B cell (primary cell): Measurements from ENCODE around the gene TTC39B. TPM values are rescaled to one million over a fixed set of nuclear protein-coding genes. Genes with fewer than 3 reads are reported as not detected.

Source experiments
- ATAC-seq: fragments of 200-7000 bp; cut with Tn5 transposase; one replicate; pipeline ENCODE4 v1.10.0; 2021; ENCODE audit warnings: low read depth, mild to moderate bottlenecking, moderate number of reproducible peaks, moderate library complexity
- CTCF ChIA-PET: fragments of 350-600 bp; sonication (Branson Sonifier 250); formaldehyde crosslinking; loops from one replicate; lab custom pipeline; 2021; ENCODE audit warnings: antibody characterized with exemption, inconsistent platforms; lab: Charles Lee
- POLR2A ChIA-PET: fragments of 350-600 bp; sonication (Branson Sonifier 250); formaldehyde crosslinking; loops from one replicate; lab custom pipeline; 2021; ENCODE audit warnings: antibody characterized with exemption; lab: Charles Lee
- DNase-seq: peaks from one replicate; pipeline ENCODE4 v3.0.0; 2013
- H2AFZ ChIP-seq: 2 replicates; pipeline ENCODE4 v1.6.1; 2012; ENCODE audit warnings: mild to moderate bottlenecking, low read depth, low read length; ENCODE audit not compliant: insufficient read depth, poor library complexity, severe bottlenecking
- H3K27ac ChIP-seq, 2 donors: 1 replicate in 1 of 2; 2 replicates in 1 of 2; pipeline ENCODE4 v1.5.1; 2012 to 2013; ENCODE audit warnings: low read length in 2 of 2, mild to moderate bottlenecking in 2 of 2, moderate library complexity in 1 of 2
- H3K27me3 ChIP-seq, 4 experiments: fragments of 200-600 bp in 1 of 4; sonication (generic) in 1 of 4; replicated peaks in 1 of 4; 1 replicate in 2 of 4; 2 replicates in 2 of 4; pipeline versions ENCODE4 v1.6.1 to v1.7.0; 2013 to 2016; ENCODE audit warnings: low read length in 3 of 4, mild to moderate bottlenecking in 2 of 4, mixed read lengths in 1 of 4, moderate library complexity in 1 of 4; ENCODE audit not compliant: insufficient read depth in 4 of 4, control insufficient read depth in 3 of 4; ENCODE audit errors: control extremely low read depth in 1 of 4
- H3K36me3 ChIP-seq, 2 experiments: replicated peaks in 1 of 2; 1 replicate in 1 of 2; 2 replicates in 1 of 2; pipeline versions ENCODE4 v1.6.1 to v1.7.1; 2013; ENCODE audit warnings: low read length in 1 of 2; ENCODE audit not compliant: insufficient read depth in 2 of 2, control insufficient read depth in 1 of 2; ENCODE audit errors: control extremely low read depth in 1 of 2, extremely low read depth in 1 of 2
- H3K4me1 ChIP-seq, 2 donors: fragments of 200-600 bp in 1 of 2; sonication (generic) in 1 of 2; 1 replicate in 1 of 2; 2 replicates in 1 of 2; pipeline versions ENCODE4 v1.5.1 to v1.6.1; 2013 to 2017; ENCODE audit warnings: low read length in 2 of 2; ENCODE audit not compliant: control insufficient read depth in 2 of 2, insufficient read depth in 2 of 2
- H3K4me2 ChIP-seq: replicated peaks from 2 replicates; pipeline ENCODE3; 2012; ENCODE audit warnings: mild to moderate bottlenecking, low read depth, low read length; ENCODE audit not compliant: poor library complexity, severe bottlenecking
- H3K4me3 ChIP-seq, 5 experiments: fragments of 200-600 bp in 1 of 5; sonication (generic) in 1 of 5; 1 replicate in 3 of 5; 2 replicates in 2 of 5; pipeline versions ENCODE4 v1.5.1 to v1.7.0; 2011 to 2016; ENCODE audit warnings: low read length in 4 of 5, mild to moderate bottlenecking in 4 of 5, low read depth in 2 of 5, control low read depth in 1 of 5, moderate library complexity in 1 of 5; ENCODE audit not compliant: insufficient read depth in 1 of 5; ENCODE audit errors: control extremely low read depth in 1 of 5, extremely low read depth in 1 of 5
- H3K79me2 ChIP-seq: fragments of 200-600 bp; sonication (generic); one replicate; pipeline ENCODE4 v1.6.0; 2016; ENCODE audit warnings: low read length; ENCODE audit not compliant: control insufficient read depth, insufficient read depth
- H3K9ac ChIP-seq: fragments of 200-600 bp; sonication (generic); 2 replicates; pipeline ENCODE4 v1.6.1; 2017; ENCODE audit warnings: mild to moderate bottlenecking, low read length, moderate library complexity
- H3K9me3 ChIP-seq, 3 donors: one replicate each; pipeline versions ENCODE4 v1.6.1 to v1.7.1; 2013; ENCODE audit warnings: low read length in 2 of 3; ENCODE audit not compliant: control insufficient read depth in 2 of 3, insufficient read depth in 1 of 3; ENCODE audit errors: control extremely low read depth in 1 of 3
- H4K20me1 ChIP-seq: 2 replicates; pipeline ENCODE4 v1.6.0; 2012; ENCODE audit warnings: mild to moderate bottlenecking, low read length; ENCODE audit not compliant: insufficient read depth, control insufficient read depth, poor library complexity, severe bottlenecking
- H3K27ac Mint-ChIP-seq: one replicate; pipeline ENCODE4 v1.8.0; 2021; ENCODE audit warnings: mixed read lengths
- H3K27me3 Mint-ChIP-seq: one replicate; pipeline ENCODE4 v1.8.0; 2021; ENCODE audit warnings: mixed read lengths
- H3K4me1 Mint-ChIP-seq: one replicate; pipeline ENCODE4 v1.8.0; 2021; ENCODE audit warnings: mixed read lengths
- H3K4me3 Mint-ChIP-seq: one replicate; pipeline ENCODE4 v1.8.0; 2021; ENCODE audit warnings: mixed read lengths
- H3K9me3 Mint-ChIP-seq: one replicate; pipeline ENCODE4 v1.8.0; 2022; ENCODE audit warnings: mixed read lengths; ENCODE audit not compliant: insufficient read depth
- EZH2 ChIP-seq: IDR thresholded peaks from 2 replicates; pipeline ENCODE4 v1.6.1; 2012; ENCODE audit warnings: borderline replicate concordance, low read depth, mild to moderate bottlenecking, moderate library complexity, low read length; ENCODE audit not compliant: insufficient read depth, poor library complexity, severe bottlenecking
- WGBS: methylation state at CpG from one replicate; pipeline ENCODE4 v1.1.5; 2013; ENCODE audit warnings: missing lambda C conversion rate; ENCODE audit not compliant: insufficient coverage; 5-methylcytosine and 5-hydroxymethylcytosine counted together
- intact Hi-C: fragments of 100-400 bp; cut with micrococcal nuclease; formaldehyde crosslinking; loops from one replicate; pipeline ENCODE4 v1.10.0; 2022
- polyA plus RNA-seq: library from polyadenylated mRNA; depleted of rRNA; stranded (reverse); fragments of >200 nt; gene quantifications from 2 replicates; pipeline ENCODE4 v1.2.3, GENCODE V29; 2012
- total RNA-seq, 2 donors: library from RNA; stranded (reverse); fragments of 120-200 nt in 1 of 2; gene quantifications; 1 replicate in 1 of 2; 2 replicates in 1 of 2; pipeline versions ENCODE4 v1.2.3 to v1.2.4, GENCODE V29; 2013 to 2022
- TF ChIP-seq, protein P1 (sequence below): fragments of 200-600 bp; IDR thresholded peaks from one replicate; pipeline ENCODE4 v1.8.0; 2022; ENCODE audit warnings: antibody characterized with exemption, mild to moderate bottlenecking

The TTC39B gene
- total and polyA plus RNA-seq, 2 donors (not counting 1 experiment from before 2014, with no cell fraction given), result 2.0 to 3.6 TPM

GRCh38 chr9:15155826-15156225 lies 151.2 kb downstream of the TTC39B start:
- Histone ChIP-seq H3K9ac (no peak overlapping the region), H3K9me3 (no peaks in the 10 kb centered on the region), H3K4me2 (no peak overlapping the region), H4K20me1 (no peaks in the 10 kb centered on the region), H3K4me1 (no peaks in the 10 kb centered on the region), H3K4me3 (no peak overlapping the region), H3K36me3 (no peaks in the 10 kb centered on the region), H3K79me2 (no peaks in the 10 kb centered on the region), H3K27ac (no peak overlapping the region), H2AFZ (no peak overlapping the region), H3K27me3 (no peaks in the 10 kb centered on the region)
- ChIA-PET POLR2A (no interaction called here), CTCF (no interaction called here)
- no peaks in the 10 kb centered on the region for H3K4me1 Mint-ChIP-seq
- H3K27me3 Mint-ChIP-seq, result peaks cover 13% of the 10 kb centered on the region
- DNase-seq, result no peak
- H3K4me3 Mint-ChIP-seq, result no peak overlapping the region
- H3K9me3 Mint-ChIP-seq, result no peaks in the 10 kb centered on the region
- no CpG with 5 or more reads among the region's 4 CpGs for WGBS
- no peak for ATAC-seq
- intact Hi-C loops, result no loop called here
- TF ChIP-seq EZH2, result no peak
- TF ChIP-seq, protein P1, sequence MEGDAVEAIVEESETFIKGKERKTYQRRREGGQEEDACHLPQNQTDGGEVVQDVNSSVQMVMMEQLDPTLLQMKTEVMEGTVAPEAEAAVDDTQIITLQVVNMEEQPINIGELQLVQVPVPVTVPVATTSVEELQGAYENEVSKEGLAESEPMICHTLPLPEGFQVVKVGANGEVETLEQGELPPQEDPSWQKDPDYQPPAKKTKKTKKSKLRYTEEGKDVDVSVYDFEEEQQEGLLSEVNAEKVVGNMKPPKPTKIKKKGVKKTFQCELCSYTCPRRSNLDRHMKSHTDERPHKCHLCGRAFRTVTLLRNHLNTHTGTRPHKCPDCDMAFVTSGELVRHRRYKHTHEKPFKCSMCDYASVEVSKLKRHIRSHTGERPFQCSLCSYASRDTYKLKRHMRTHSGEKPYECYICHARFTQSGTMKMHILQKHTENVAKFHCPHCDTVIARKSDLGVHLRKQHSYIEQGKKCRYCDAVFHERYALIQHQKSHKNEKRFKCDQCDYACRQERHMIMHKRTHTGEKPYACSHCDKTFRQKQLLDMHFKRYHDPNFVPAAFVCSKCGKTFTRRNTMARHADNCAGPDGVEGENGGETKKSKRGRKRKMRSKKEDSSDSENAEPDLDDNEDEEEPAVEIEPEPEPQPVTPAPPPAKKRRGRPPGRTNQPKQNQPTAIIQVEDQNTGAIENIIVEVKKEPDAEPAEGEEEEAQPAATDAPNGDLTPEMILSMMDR, result no peak
- no peak overlapping the region for H3K27ac Mint-ChIP-seq

DNA sequence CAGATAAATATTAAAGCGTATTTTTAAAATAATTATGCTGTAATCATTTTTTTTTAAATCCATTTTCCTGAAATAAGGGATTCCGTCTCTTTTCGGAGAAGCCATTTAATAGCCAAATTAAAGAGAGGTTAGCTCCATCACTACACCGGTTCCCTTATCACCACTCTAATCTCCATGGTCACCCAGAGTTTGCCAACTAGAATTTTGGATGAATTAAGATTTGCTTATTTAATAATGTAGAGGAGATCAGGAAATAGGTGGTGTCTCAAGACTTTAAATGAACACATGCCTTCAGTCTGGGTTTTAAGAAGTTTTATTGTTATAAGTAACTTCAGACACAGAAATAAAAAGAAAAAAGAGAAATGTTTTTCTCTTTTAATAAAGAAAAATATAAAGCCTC lies 151.7 kb downstream of the TTC39B start:
- Mint-ChIP-seq H3K27me3 (peaks cover 13% of the 10 kb centered on the region), H3K4me1 (no peaks in the 10 kb centered on the region), H3K27ac (no peak overlapping the region), H3K9me3 (no peaks in the 10 kb centered on the region), H3K4me3 (no peak overlapping the region)
- POLR2A ChIA-PET, result no interaction called here
- H3K4me3 ChIP-seq, result no peak overlapping the region
- H3K36me3 ChIP-seq, result no peaks in the 10 kb centered on the region
- H3K27ac ChIP-seq, result no peak overlapping the region
- H3K4me2 ChIP-seq, result no peak overlapping the region
- CTCF ChIA-PET, result no interaction called here
- no peaks in the 10 kb centered on the region for H4K20me1 ChIP-seq
- ATAC-seq, result no peak
- H3K9me3 ChIP-seq, result no peaks in the 10 kb centered on the region
- H3K9ac ChIP-seq, result no peak overlapping the region
- DNase-seq, result no peak
- no peaks in the 10 kb centered on the region for H3K4me1 ChIP-seq
- H3K27me3 ChIP-seq, result no peaks in the 10 kb centered on the region
- intact Hi-C loops, result no loop called here
- H3K79me2 ChIP-seq, result no peaks in the 10 kb centered on the region
- no CpG with 5 or more reads among the region's 4 CpGs for WGBS
- TF ChIP-seq EZH2, result no peak
- TF ChIP-seq, protein P1, result no peak
- no peak overlapping the region for H2AFZ ChIP-seq
